Neuronal stem cell (in vitro differentiated cells): ENCODE data around the gene EWSR1.
A peak's percentile ranks its signal among the peaks of the same experiment; 100 is the strongest.

Experiments used
- DNase-seq: peaks from one replicate; pipeline ENCODE4 v3.0.0-alpha.2; 2013; ENCODE audit warnings: low spot score
- H2AFZ ChIP-seq: one replicate; pipeline ENCODE4 v1.6.1; 2013; ENCODE audit warnings: mild to moderate bottlenecking, low read length, inconsistent platforms
- H2AK5ac ChIP-seq: 2 replicates; pipeline ENCODE4 v1.6.1; 2013; ENCODE audit warnings: low read depth, mild to moderate bottlenecking, inconsistent platforms, low read length, moderate library complexity, mixed read lengths
- H2BK120ac ChIP-seq: 2 replicates; pipeline ENCODE4 v1.6.1; 2013; ENCODE audit warnings: low read depth, mild to moderate bottlenecking, inconsistent platforms, low read length, moderate library complexity, mixed read lengths
- H2BK12ac ChIP-seq: one replicate; pipeline ENCODE4 v1.6.1; 2013; ENCODE audit warnings: low read length, inconsistent platforms
- H2BK15ac ChIP-seq: 2 replicates; pipeline ENCODE4 v1.6.1; 2013; ENCODE audit warnings: mild to moderate bottlenecking, low read length, inconsistent platforms, mixed read lengths
- H2BK5ac ChIP-seq: one replicate; pipeline ENCODE4 v1.6.1; 2013; ENCODE audit warnings: inconsistent platforms, mild to moderate bottlenecking, low read length, moderate library complexity
- H3K14ac ChIP-seq: one replicate; pipeline ENCODE4 v1.6.1; 2013; ENCODE audit warnings: low read length, inconsistent platforms
- H3K18ac ChIP-seq: 2 replicates; pipeline ENCODE4 v1.6.1; 2013; ENCODE audit warnings: low read length, inconsistent platforms
- H3K23ac ChIP-seq: 2 replicates; pipeline ENCODE4 v1.6.1; 2013; ENCODE audit warnings: low read depth, mild to moderate bottlenecking, mixed read lengths, low read length, inconsistent platforms; ENCODE audit not compliant: poor library complexity
- H3K27ac ChIP-seq: replicated peaks from 3 replicates; pipeline ENCODE4 v1.5.1; 2013; ENCODE audit warnings: low read length, inconsistent platforms
- H3K27me3 ChIP-seq, 3 experiments: 2 replicates each; pipeline ENCODE4 v1.6.1; 2013; ENCODE audit warnings: low read length in 3 of 3, mild to moderate bottlenecking in 2 of 3, inconsistent platforms in 1 of 3, low read depth in 1 of 3, mixed read lengths in 1 of 3, moderate library complexity in 1 of 3; ENCODE audit not compliant: control insufficient read depth in 3 of 3, insufficient read depth in 3 of 3
- H3K36me3 ChIP-seq, 2 donors: replicated peaks in 1 of 2; 2 replicates each; pipeline ENCODE4 v1.6.1; 2013; ENCODE audit warnings: low read length in 2 of 2; ENCODE audit not compliant: control insufficient read depth in 2 of 2, insufficient read depth in 2 of 2
- H3K4ac ChIP-seq: 2 replicates; pipeline ENCODE4 v1.6.1; 2013; ENCODE audit warnings: inconsistent platforms, mild to moderate bottlenecking, low read length, moderate library complexity
- H3K4me1 ChIP-seq, 2 donors: 1 replicate in 1 of 2; 2 replicates in 1 of 2; pipeline ENCODE4 v1.6.1; 2013; ENCODE audit warnings: low read length in 2 of 2, low read depth in 1 of 2; ENCODE audit not compliant: control insufficient read depth in 2 of 2, insufficient read depth in 1 of 2
- H3K4me2 ChIP-seq: one replicate; pipeline ENCODE4 v1.6.1; 2013; ENCODE audit warnings: mild to moderate bottlenecking, low read length, inconsistent platforms; ENCODE audit not compliant: insufficient read depth, poor library complexity, severe bottlenecking
- H3K4me3 ChIP-seq, 2 donors: 2 replicates each; pipeline ENCODE4 v1.5.1; 2013; ENCODE audit warnings: low read length in 2 of 2, mild to moderate bottlenecking in 2 of 2, inconsistent platforms in 1 of 2, moderate library complexity in 1 of 2
- H3K79me1 ChIP-seq: one replicate; pipeline ENCODE4 v1.6.1; 2013; ENCODE audit warnings: low read depth, mild to moderate bottlenecking, inconsistent platforms, low read length, moderate library complexity
- H3K9ac ChIP-seq: one replicate; pipeline ENCODE4 v1.6.1; 2013; ENCODE audit warnings: mild to moderate bottlenecking, low read depth, low read length, inconsistent platforms; ENCODE audit not compliant: poor library complexity
- H3K9me3 ChIP-seq, 2 donors: replicated peaks in 1 of 2; 2 replicates each; pipeline versions ENCODE3 to v1.6.1; 2013; ENCODE audit warnings: low read length in 2 of 2, mild to moderate bottlenecking in 2 of 2, inconsistent platforms in 1 of 2, low read depth in 1 of 2, mixed read lengths in 1 of 2, moderate library complexity in 1 of 2; ENCODE audit not compliant: control insufficient read depth in 2 of 2, insufficient read depth in 1 of 2
- H4K8ac ChIP-seq: one replicate; pipeline ENCODE4 v1.6.1; 2013; ENCODE audit warnings: low read depth, mild to moderate bottlenecking, inconsistent platforms, low read length, moderate library complexity
- H4K91ac ChIP-seq: one replicate; pipeline ENCODE4 v1.6.1; 2013; ENCODE audit warnings: low read length, low read depth, mild to moderate bottlenecking, inconsistent platforms; ENCODE audit not compliant: poor library complexity
- WGBS, 2 donors: extraction: QIAGEN DNeasy Blood & Tissue Kit; methylation state at CpG; one replicate each; pipeline ENCODE4 v1.1.7; 2013; ENCODE audit warnings: missing lambda C conversion rate in 2 of 2, mixed read lengths in 1 of 2; ENCODE audit not compliant: insufficient read length in 2 of 2, insufficient replicate concordance in 1 of 2; ENCODE audit errors: extremely low coverage in 2 of 2; 5-methylcytosine and 5-hydroxymethylcytosine counted together

The EWSR1 gene

DNA sequence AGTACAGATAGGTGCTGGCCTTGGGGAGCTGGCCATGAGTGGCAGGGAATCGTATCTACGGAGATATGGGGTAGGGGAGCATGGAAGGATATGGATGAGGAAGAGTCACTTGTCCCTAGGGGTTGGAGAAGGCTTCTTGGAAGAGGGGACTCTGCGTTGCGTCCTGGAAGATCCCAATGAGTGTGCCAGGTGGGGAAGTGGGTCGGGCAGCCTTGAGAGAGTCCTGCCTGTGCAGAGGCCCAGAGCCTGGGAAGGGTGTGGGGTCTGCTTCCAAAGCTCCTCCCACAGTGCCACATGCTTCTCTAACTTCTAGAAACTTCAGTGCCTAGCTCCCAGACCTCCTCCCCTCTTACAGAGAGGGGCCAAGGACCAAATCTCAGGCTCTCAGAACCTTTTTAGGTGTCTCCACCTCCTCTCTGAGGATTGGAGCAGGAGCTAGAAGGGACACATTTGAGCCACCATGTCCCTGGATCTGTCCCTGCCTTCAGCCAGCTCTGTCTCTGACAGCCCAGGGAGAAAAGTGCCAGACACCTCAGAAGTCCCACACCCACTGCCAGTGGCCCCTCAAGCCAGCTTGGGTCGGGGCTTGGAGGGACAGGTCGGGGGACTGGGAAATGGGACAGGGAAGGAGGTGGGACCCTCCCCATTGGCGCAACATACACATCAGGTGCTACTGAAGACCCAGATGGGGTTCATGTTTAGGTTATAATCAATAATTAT is 11.3 kb upstream of the EWSR1 start:
- no peak overlapping the region for H4K91ac ChIP-seq
- no peak overlapping the region for H3K4ac ChIP-seq
- H3K9me3 ChIP-seq = no peaks in the 10 kb centered on the region
- H3K36me3 ChIP-seq = peaks cover 15 to 48% of the 10 kb centered on the region in 2 donors
- no peak overlapping the region for H3K27ac ChIP-seq
- no peaks in the 10 kb centered on the region for H3K79me1 ChIP-seq
- no peaks in the 10 kb centered on the region for H3K27me3 ChIP-seq
- H2AFZ ChIP-seq = no peak overlapping the region
- no peak overlapping the region for H3K4me2 ChIP-seq
- no peak overlapping the region for H3K23ac ChIP-seq
- H3K18ac ChIP-seq = no peak overlapping the region
- DNase-seq = no peak
- H3K4me1 ChIP-seq = peaks cover 0 to 2% of the 10 kb centered on the region in 2 donors
- H2BK120ac ChIP-seq = no peak overlapping the region
- H3K9ac ChIP-seq = no peak overlapping the region
- no peak overlapping the region for H3K4me3 ChIP-seq
- H4K8ac ChIP-seq = no peak overlapping the region
- H2AK5ac ChIP-seq = no peak overlapping the region
- H2BK5ac ChIP-seq = no peak overlapping the region
- no peak overlapping the region for H3K14ac ChIP-seq
- H2BK15ac ChIP-seq = no peak overlapping the region
- H2BK12ac ChIP-seq = no peak overlapping the region
- WGBS, 2 donors = no CpG with 5 or more reads among the region's 8 CpGs

- Histone ChIP-seq H2BK120ac (no peak overlapping the region), H3K79me1 (no peaks in the 10 kb centered on the region), H2BK5ac (no peak overlapping the region), H2AK5ac (no peak overlapping the region), H3K4me2 (no peak overlapping the region), H3K9ac (no peak overlapping the region), H4K8ac (no peak overlapping the region), H3K4me3 (no peak overlapping the region), H3K27me3 (no peaks in the 10 kb centered on the region), H4K91ac (peak overlapping the region; percentile 7), H2AFZ (no peak overlapping the region), H2BK15ac (no peak overlapping the region), H3K4me1 (peaks cover 0 to 2% of the 10 kb centered on the region in 2 donors), H3K18ac (no peak overlapping the region), H3K9me3 (no peaks in the 10 kb centered on the region), H3K36me3 (peaks cover 15 to 46% of the 10 kb centered on the region in 2 donors), H2BK12ac (no peak overlapping the region), H3K23ac (no peak overlapping the region), H3K27ac (no peak overlapping the region), H3K14ac (peak overlapping the region; percentile 21), H3K4ac (no peak overlapping the region)
- DNase-seq = no peak
- WGBS, 2 donors = no CpG with 5 or more reads among the region's 8 CpGs
These were observed 10.3 kb upstream of the EWSR1 start for GRCh38 chr22:29257751-29258181.

DNA sequence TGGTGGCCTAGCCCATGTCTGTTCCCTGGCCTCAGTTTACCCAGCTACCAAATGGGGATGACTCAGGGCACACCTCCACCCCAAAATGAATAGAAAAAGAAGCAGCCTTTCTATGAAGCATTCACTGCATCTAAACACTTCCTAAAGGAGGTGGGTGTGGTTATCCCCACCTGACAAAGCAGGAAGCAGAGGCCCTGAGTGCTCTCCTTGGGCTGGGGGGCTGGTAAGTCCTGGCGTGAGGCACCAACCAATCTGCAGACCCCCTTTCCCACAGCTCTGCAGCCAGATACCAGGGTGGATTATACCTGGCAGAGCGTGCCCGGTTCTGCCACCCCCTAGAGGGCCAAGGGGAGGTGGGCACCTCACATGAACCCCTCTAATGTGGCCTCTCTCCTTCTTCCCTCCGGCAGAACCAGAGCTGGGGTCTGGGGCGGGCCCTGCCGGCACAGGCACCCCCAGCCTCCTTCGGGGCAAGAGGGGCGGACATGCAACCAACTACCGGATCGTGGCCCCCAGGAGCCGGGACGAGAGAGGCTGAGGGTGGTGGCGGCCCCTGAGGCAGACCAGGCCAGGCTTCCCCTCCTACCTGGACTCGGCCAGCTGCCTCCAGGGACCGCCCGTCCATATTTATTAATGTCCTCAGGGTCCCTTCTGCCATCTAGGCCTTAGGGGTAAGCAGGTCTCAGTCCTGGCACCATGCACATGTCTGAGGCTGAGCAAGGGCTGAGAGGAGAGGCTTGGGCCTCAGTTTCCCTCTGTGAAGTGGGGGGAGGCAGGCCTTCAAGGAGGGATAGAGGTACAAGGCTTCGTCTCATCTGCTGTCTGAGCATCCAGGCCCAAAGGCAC is 9.4 kb upstream of the EWSR1 start:
- H3K4me2 ChIP-seq = no peak overlapping the region
- peak overlapping the region; percentile 82 for H2BK5ac ChIP-seq
- no peak overlapping the region for H4K91ac ChIP-seq
- peaks cover 0 to 2% of the 10 kb centered on the region in 2 donors for H3K4me1 ChIP-seq
- H2BK12ac ChIP-seq = no peak overlapping the region
- peaks cover 17 to 48% of the 10 kb centered on the region in 2 donors for H3K36me3 ChIP-seq
- no peak overlapping the region for H3K9ac ChIP-seq
- no peak overlapping the region for H3K23ac ChIP-seq
- no peak overlapping the region for H2BK15ac ChIP-seq
- peak overlapping the region; percentile 21 for H3K14ac ChIP-seq
- no peak overlapping the region for H3K4me3 ChIP-seq
- H3K27me3 ChIP-seq = no peaks in the 10 kb centered on the region
- H2AFZ ChIP-seq = no peak overlapping the region
- no peak overlapping the region for H3K27ac ChIP-seq
- DNase-seq = no peak
- H2BK120ac ChIP-seq = no peak overlapping the region
- peak overlapping the region; percentile 64 for H3K18ac ChIP-seq
- no peak overlapping the region for H2AK5ac ChIP-seq
- no peaks in the 10 kb centered on the region for H3K9me3 ChIP-seq
- no peak overlapping the region for H3K4ac ChIP-seq
- no peak overlapping the region for H4K8ac ChIP-seq
- no CpG with 5 or more reads among the region's 17 CpGs for WGBS, 2 donors
- H3K79me1 ChIP-seq = no peaks in the 10 kb centered on the region

GRCh38 chr22:29259253-29259899 is 8.7 kb upstream of the EWSR1 start:
- H2AFZ ChIP-seq = no peak overlapping the region
- no peaks in the 10 kb centered on the region for H3K9me3 ChIP-seq
- no peak for DNase-seq
- H4K8ac ChIP-seq = no peak overlapping the region
- no peak overlapping the region for H2BK15ac ChIP-seq
- H3K4me3 ChIP-seq = no peak overlapping the region
- no peak overlapping the region for H2BK12ac ChIP-seq
- peak overlapping the region; percentile 56 for H2AK5ac ChIP-seq
- peak overlapping the region; percentile 4 for H3K18ac ChIP-seq
- peaks cover 24 to 55% of the 10 kb centered on the region in 2 donors for H3K36me3 ChIP-seq
- H3K27ac ChIP-seq = no peak overlapping the region
- no peak overlapping the region for H3K14ac ChIP-seq
- H4K91ac ChIP-seq = peak overlapping the region; percentile 30
- no CpG with 5 or more reads among the region's 11 CpGs for WGBS, 2 donors
- H3K4ac ChIP-seq = no peak overlapping the region
- peaks cover 0 to 2% of the 10 kb centered on the region in 2 donors for H3K4me1 ChIP-seq
- H2BK5ac ChIP-seq = peak overlapping the region; percentile 82
- peak overlapping the region; percentile 43 for H3K23ac ChIP-seq
- H3K79me1 ChIP-seq = peaks cover 3% of the 10 kb centered on the region
- H3K9ac ChIP-seq = no peak overlapping the region
- no peaks in the 10 kb centered on the region for H3K27me3 ChIP-seq
- H3K4me2 ChIP-seq = no peak overlapping the region
- H2BK120ac ChIP-seq = no peak overlapping the region
